Measurements from ENCODE around the gene GRXCR1. TPM values are rescaled to one million over a fixed set of nuclear protein-coding genes. Genes with fewer than 3 reads are reported as not detected.

Gene GRXCR1
- total and polyA plus RNA-seq, 2 experiments from 2014 or later, result not detected

GRCh38 chr4:42871261-42871660 is 21.3 kb upstream of the GRXCR1 start:
- no peaks in the 10 kb centered on the region for H3K36me3 Mint-ChIP-seq (ENCODE audit: low read depth)
- no peak overlapping the region for H3K27ac Mint-ChIP-seq
- H3K36me3 ChIP-seq (ENCODE audit: insufficient read depth), result no peaks in the 10 kb centered on the region

DNA sequence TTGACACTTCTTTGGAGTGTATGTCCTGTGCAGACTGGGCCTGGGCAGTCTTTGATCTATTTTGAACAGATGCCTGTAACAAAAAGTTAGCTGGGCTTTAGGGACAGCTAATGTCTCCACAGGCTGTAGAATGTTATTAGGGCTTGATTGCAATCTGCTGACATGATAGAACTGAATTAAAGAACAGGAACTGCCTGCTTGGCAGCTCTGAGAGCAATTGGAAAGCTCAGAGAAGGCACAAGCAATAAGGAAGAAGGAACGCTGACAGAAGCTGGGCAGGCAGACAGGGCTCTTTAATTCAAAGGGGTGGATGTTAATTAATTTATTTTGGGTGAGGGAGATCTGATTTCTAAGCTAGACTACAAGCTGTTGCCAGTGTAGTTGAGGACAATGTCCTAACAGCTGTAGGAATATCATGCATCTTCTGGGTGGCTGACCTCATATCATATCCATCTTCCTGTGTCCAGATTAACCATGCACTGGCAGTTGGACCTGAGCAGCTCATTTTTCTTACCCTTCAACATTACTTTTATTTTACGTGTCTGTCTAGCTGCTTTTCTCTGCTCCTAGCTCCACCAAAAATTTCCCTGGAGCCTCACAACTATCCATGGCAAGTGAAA is 20.7 kb upstream of the GRXCR1 start:
- Histone ChIP-seq H3K27me3 (ENCODE audit: insufficient read depth) (no peaks in the 10 kb centered on the region), H3K27ac (ENCODE audit: low read depth) (no peak overlapping the region), H3K79me2 (replicated peaks; ENCODE audit: insufficient read depth) (no peaks in the 10 kb centered on the region), H3K4me1 (ENCODE audit: insufficient read depth) (no peaks in the 10 kb centered on the region), H3K4me3 (no peak overlapping the region), H3K4me2 (no peak overlapping the region), H4K20me1 (replicated peaks; ENCODE audit: insufficient read depth) (no peaks in the 10 kb centered on the region), H2AFZ (no peak overlapping the region), H3F3A (replicated peaks; ENCODE audit: low read depth) (no peaks in the 10 kb centered on the region), H3K36me3 (ENCODE audit: insufficient read depth) (no peaks in the 10 kb centered on the region), H3K9me2 (ENCODE audit: insufficient read depth) (no peaks in the 10 kb centered on the region)
- no peaks in the 10 kb centered on the region for H3K4me1 Mint-ChIP-seq
- no peak overlapping the region for H3K4me3 Mint-ChIP-seq
- H3K27me3 Mint-ChIP-seq (ENCODE audit: insufficient read depth, low read depth, poor library complexity), result no peaks in the 10 kb centered on the region
- DNase-seq (ENCODE audit: low spot score) (no peak), ATAC-seq (no peak)
- no peak overlapping the region for H3K27ac Mint-ChIP-seq
- no peaks in the 10 kb centered on the region for H3K9me3 Mint-ChIP-seq
- no peak for TF ChIP-seq ZNF462 (CRISPR knock-in tag; IDR thresholded peaks at IDR 0.05)
- TF ChIP-seq, protein P1, sequence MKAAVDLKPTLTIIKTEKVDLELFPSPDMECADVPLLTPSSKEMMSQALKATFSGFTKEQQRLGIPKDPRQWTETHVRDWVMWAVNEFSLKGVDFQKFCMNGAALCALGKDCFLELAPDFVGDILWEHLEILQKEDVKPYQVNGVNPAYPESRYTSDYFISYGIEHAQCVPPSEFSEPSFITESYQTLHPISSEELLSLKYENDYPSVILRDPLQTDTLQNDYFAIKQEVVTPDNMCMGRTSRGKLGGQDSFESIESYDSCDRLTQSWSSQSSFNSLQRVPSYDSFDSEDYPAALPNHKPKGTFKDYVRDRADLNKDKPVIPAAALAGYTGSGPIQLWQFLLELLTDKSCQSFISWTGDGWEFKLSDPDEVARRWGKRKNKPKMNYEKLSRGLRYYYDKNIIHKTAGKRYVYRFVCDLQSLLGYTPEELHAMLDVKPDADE (IDR thresholded peaks at IDR 0.05), result no peak
- H3K36me3 Mint-ChIP-seq (ENCODE audit: low read depth), result no peaks in the 10 kb centered on the region

More at GRCh38 chr4:42871261-42871660, 21.3 kb upstream of the GRXCR1 start:
- Mint-ChIP-seq H3K4me1 (no peaks in the 10 kb centered on the region), H3K9me3 (no peaks in the 10 kb centered on the region), H3K27me3 (ENCODE audit: insufficient read depth, low read depth, poor library complexity) (no peaks in the 10 kb centered on the region), H3K4me3 (no peak overlapping the region)
- H3K4me3 ChIP-seq, result no peak overlapping the region
- no peaks in the 10 kb centered on the region for H3K27me3 ChIP-seq (ENCODE audit: insufficient read depth)
- DNase-seq (ENCODE audit: low spot score), result no peak
- no peaks in the 10 kb centered on the region for H3F3A ChIP-seq (replicated peaks; ENCODE audit: low read depth)
- no peak for ATAC-seq
- H3K79me2 ChIP-seq (replicated peaks; ENCODE audit: insufficient read depth), result no peaks in the 10 kb centered on the region
- no peaks in the 10 kb centered on the region for H3K4me1 ChIP-seq (ENCODE audit: insufficient read depth)
- H3K9me2 ChIP-seq (ENCODE audit: insufficient read depth), result no peaks in the 10 kb centered on the region
- no peak for TF ChIP-seq STAT1 (IDR thresholded peaks at IDR 0.05; ENCODE audit: unreplicated experiment)
- no peak for TF ChIP-seq EZH2 (IDR thresholded peaks at IDR 0.05; ENCODE audit: low read depth, unreplicated experiment)
- TF ChIP-seq, protein P2, sequence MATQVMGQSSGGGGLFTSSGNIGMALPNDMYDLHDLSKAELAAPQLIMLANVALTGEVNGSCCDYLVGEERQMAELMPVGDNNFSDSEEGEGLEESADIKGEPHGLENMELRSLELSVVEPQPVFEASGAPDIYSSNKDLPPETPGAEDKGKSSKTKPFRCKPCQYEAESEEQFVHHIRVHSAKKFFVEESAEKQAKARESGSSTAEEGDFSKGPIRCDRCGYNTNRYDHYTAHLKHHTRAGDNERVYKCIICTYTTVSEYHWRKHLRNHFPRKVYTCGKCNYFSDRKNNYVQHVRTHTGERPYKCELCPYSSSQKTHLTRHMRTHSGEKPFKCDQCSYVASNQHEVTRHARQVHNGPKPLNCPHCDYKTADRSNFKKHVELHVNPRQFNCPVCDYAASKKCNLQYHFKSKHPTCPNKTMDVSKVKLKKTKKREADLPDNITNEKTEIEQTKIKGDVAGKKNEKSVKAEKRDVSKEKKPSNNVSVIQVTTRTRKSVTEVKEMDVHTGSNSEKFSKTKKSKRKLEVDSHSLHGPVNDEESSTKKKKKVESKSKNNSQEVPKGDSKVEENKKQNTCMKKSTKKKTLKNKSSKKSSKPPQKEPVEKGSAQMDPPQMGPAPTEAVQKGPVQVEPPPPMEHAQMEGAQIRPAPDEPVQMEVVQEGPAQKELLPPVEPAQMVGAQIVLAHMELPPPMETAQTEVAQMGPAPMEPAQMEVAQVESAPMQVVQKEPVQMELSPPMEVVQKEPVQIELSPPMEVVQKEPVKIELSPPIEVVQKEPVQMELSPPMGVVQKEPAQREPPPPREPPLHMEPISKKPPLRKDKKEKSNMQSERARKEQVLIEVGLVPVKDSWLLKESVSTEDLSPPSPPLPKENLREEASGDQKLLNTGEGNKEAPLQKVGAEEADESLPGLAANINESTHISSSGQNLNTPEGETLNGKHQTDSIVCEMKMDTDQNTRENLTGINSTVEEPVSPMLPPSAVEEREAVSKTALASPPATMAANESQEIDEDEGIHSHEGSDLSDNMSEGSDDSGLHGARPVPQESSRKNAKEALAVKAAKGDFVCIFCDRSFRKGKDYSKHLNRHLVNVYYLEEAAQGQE (IDR thresholded peaks at IDR 0.05; ENCODE audit: unreplicated experiment), result no peak
- TF ChIP-seq ZNF331 (CRISPR knock-in tag; IDR thresholded peaks at IDR 0.05; ENCODE audit: low read depth), result no peak
- TF ChIP-seq, protein P3, sequence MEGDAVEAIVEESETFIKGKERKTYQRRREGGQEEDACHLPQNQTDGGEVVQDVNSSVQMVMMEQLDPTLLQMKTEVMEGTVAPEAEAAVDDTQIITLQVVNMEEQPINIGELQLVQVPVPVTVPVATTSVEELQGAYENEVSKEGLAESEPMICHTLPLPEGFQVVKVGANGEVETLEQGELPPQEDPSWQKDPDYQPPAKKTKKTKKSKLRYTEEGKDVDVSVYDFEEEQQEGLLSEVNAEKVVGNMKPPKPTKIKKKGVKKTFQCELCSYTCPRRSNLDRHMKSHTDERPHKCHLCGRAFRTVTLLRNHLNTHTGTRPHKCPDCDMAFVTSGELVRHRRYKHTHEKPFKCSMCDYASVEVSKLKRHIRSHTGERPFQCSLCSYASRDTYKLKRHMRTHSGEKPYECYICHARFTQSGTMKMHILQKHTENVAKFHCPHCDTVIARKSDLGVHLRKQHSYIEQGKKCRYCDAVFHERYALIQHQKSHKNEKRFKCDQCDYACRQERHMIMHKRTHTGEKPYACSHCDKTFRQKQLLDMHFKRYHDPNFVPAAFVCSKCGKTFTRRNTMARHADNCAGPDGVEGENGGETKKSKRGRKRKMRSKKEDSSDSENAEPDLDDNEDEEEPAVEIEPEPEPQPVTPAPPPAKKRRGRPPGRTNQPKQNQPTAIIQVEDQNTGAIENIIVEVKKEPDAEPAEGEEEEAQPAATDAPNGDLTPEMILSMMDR (conservative IDR thresholded peaks at IDR 0.05; ENCODE audit: low read depth in 2 of 2), result no peak
- H4K20me1 ChIP-seq (replicated peaks; ENCODE audit: insufficient read depth), result no peaks in the 10 kb centered on the region
- no peak overlapping the region for H3K27ac ChIP-seq (ENCODE audit: low read depth)
- no peak overlapping the region for H3K4me2 ChIP-seq
- no peak overlapping the region for H2AFZ ChIP-seq
